ENCODE results near the gene RNF223.

Gene RNF223

DNA sequence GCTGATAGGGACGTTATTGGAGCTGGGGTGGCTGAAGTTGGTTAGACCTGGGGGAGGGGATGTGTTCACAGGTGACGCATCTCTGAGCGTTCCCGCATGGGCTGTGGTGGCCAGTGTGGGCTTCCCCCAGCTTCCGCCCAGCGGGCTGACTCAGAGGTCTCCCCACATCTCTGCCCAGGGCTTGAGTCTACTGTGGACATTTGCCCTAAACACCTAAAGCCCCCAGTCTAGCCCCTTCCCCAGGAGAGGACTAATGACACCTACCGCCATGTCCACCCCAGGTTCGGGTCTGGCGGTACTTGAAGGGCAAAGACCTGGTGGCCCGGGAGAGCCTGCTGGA is 52.2 kb downstream of the RNF223 start:
- TF ChIP-seq, protein P1, sequence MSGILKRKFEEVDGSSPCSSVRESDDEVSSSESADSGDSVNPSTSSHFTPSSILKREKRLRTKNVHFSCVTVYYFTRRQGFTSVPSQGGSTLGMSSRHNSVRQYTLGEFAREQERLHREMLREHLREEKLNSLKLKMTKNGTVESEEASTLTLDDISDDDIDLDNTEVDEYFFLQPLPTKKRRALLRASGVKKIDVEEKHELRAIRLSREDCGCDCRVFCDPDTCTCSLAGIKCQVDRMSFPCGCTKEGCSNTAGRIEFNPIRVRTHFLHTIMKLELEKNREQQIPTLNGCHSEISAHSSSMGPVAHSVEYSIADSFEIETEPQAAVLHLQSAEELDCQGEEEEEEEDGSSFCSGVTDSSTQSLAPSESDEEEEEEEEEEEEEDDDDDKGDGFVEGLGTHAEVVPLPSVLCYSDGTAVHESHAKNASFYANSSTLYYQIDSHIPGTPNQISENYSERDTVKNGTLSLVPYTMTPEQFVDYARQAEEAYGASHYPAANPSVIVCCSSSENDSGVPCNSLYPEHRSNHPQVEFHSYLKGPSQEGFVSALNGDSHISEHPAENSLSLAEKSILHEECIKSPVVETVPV (CRISPR knock-in tag; IDR thresholded peaks at IDR 0.05) = no peak
- no peak for TF ChIP-seq ZNF70 (CRISPR knock-in tag; IDR thresholded peaks at IDR 0.05)
- no peak for TF ChIP-seq RARB (CRISPR knock-in tag; IDR thresholded peaks at IDR 0.05)
- no peak for TF ChIP-seq OSR1 (CRISPR knock-in tag; IDR thresholded peaks at IDR 0.05)
- TF ChIP-seq, protein P2, sequence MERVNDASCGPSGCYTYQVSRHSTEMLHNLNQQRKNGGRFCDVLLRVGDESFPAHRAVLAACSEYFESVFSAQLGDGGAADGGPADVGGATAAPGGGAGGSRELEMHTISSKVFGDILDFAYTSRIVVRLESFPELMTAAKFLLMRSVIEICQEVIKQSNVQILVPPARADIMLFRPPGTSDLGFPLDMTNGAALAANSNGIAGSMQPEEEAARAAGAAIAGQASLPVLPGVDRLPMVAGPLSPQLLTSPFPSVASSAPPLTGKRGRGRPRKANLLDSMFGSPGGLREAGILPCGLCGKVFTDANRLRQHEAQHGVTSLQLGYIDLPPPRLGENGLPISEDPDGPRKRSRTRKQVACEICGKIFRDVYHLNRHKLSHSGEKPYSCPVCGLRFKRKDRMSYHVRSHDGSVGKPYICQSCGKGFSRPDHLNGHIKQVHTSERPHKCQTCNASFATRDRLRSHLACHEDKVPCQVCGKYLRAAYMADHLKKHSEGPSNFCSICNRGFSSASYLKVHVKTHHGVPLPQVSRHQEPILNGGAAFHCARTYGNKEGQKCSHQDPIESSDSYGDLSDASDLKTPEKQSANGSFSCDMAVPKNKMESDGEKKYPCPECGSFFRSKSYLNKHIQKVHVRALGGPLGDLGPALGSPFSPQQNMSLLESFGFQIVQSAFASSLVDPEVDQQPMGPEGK (CRISPR knock-in tag; IDR thresholded peaks at IDR 0.05; ENCODE audit: borderline replicate concordance) = no peak
- TF ChIP-seq CSDC2 (CRISPR knock-in tag; IDR thresholded peaks at IDR 0.05) = no peak
- TF ChIP-seq ZC3H10 (CRISPR knock-in tag; IDR thresholded peaks at IDR 0.05) = no peak
- no peak for TF ChIP-seq GLIS3 (CRISPR knock-in tag; IDR thresholded peaks at IDR 0.05)
- TF ChIP-seq PPARA (CRISPR knock-in tag; IDR thresholded peaks at IDR 0.05; ENCODE audit: borderline replicate concordance) = no peak
- no peak for TF ChIP-seq ZNF8 (CRISPR knock-in tag; IDR thresholded peaks at IDR 0.05)
- TF ChIP-seq ZFP30 (CRISPR knock-in tag; IDR thresholded peaks at IDR 0.05) = no peak
- TF ChIP-seq, protein P3, sequence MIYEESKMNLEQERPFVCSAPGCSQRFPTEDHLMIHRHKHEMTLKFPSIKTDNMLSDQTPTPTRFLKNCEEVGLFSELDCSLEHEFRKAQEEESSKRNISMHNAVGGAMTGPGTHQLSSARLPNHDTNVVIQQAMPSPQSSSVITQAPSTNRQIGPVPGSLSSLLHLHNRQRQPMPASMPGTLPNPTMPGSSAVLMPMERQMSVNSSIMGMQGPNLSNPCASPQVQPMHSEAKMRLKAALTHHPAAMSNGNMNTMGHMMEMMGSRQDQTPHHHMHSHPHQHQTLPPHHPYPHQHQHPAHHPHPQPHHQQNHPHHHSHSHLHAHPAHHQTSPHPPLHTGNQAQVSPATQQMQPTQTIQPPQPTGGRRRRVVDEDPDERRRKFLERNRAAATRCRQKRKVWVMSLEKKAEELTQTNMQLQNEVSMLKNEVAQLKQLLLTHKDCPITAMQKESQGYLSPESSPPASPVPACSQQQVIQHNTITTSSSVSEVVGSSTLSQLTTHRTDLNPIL (CRISPR knock-in tag; IDR thresholded peaks at IDR 0.05; ENCODE audit: low read depth) = no peak
- TF ChIP-seq SNAI2 (CRISPR knock-in tag; IDR thresholded peaks at IDR 0.05) = no peak
- TF ChIP-seq ARNTL (CRISPR knock-in tag; IDR thresholded peaks at IDR 0.05; ENCODE audit: borderline replicate concordance, low read depth) = no peak
- TF ChIP-seq ESRRG (CRISPR knock-in tag; IDR thresholded peaks at IDR 0.05) = no peak
- no peak for ATAC-seq

DNA sequence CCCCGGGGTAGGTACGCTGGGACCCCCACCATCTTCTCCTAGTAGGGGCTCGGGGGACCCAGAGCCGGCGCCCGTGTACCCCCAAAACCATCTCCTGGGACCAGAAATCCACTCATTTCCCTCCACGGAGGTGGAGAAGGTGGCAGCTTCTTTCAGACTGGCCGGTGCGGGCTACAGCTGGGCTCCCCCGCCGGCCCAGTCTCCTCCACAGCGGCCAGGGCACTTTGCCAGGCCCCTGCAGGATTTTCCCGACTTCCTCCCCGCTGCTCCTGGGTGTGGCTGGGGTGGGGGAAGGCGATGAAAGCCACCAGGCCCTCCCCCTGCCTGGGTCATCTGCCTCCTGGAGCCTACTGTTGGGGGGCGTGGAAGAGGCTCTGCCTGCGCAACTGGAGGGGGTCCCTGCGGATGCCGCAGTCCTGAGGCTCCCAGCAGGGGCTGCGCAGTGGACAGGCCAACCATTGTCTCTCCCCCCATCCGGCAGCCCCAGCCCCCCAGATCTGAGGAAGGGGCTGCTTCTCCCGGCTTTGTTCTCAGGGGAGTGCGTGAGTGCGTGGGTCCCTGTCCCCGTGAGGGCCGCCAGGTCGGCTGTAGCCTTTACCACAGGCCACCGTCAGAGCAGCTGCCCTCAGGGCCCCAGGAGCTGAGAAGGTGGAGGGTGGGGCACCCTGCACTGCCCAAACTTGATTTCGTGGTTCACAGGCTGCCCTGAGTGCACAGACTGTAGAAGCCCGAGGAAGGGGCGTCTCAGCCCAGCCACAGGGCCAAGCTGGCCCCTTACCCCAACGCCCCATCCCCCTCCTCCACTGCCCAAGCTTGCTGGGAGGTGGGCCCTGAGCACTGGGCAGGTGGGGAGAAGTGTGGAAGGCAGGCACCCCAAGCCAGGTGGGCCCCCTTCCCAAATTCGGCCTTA is 52.8 kb downstream of the RNF223 start:
- ATAC-seq = peak; percentile 43

More for the DNA sequence above, 52.8 kb downstream of the RNF223 start:
- TF ChIP-seq ESRRG (CRISPR knock-in tag; IDR thresholded peaks at IDR 0.05) (no peak), ZNF565 (CRISPR knock-in tag; conservative IDR thresholded peaks at IDR 0.05; ENCODE audit: low read depth) (no peak), ZNF70 (CRISPR knock-in tag; IDR thresholded peaks at IDR 0.05) (no peak), GLIS3 (CRISPR knock-in tag; IDR thresholded peaks at IDR 0.05) (no peak), ARNTL (CRISPR knock-in tag; IDR thresholded peaks at IDR 0.05; ENCODE audit: borderline replicate concordance, low read depth) (no peak), SNAI2 (CRISPR knock-in tag; IDR thresholded peaks at IDR 0.05) (no peak)
- TF ChIP-seq, protein P1 (CRISPR knock-in tag; IDR thresholded peaks at IDR 0.05) = no peak
- TF ChIP-seq, protein P4, sequence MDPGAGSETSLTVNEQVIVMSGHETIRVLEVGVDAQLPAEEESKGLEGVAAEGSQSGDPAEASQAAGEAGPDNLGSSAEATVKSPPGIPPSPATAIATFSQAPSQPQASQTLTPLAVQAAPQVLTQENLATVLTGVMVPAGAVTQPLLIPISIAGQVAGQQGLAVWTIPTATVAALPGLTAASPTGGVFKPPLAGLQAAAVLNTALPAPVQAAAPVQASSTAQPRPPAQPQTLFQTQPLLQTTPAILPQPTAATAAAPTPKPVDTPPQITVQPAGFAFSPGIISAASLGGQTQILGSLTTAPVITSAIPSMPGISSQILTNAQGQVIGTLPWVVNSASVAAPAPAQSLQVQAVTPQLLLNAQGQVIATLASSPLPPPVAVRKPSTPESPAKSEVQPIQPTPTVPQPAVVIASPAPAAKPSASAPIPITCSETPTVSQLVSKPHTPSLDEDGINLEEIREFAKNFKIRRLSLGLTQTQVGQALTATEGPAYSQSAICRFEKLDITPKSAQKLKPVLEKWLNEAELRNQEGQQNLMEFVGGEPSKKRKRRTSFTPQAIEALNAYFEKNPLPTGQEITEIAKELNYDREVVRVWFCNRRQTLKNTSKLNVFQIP (CRISPR knock-in tag; IDR thresholded peaks at IDR 0.05; ENCODE audit: borderline replicate concordance, low read depth) = no peak

Measured in SK-N-SH treated with all-trans-retinoic acid at 6 μM for 48 hours (cell line).